ENCODE results near the gene FIP1L1. TPM values are rescaled to one million over a fixed set of nuclear protein-coding genes. Genes with fewer than 3 reads are reported as not detected.

FIP1L1 gene
- total and polyA plus RNA-seq, 9 of the 15 experiments (the other 6 are each of a cell fraction or from before 2014, with no cell fraction given): 34.6 to 137 (median 72.0) TPM

- TF ChIP-seq AFF4 (CRISPR knock-in tag; IDR thresholded peaks at IDR 0.05) (no peak), BRCA1 (IDR thresholded peaks at IDR 0.05) (no peak), BRCA1 (CRISPR knock-in tag; IDR thresholded peaks at IDR 0.05) (no peak), KDM4B (IDR thresholded peaks at IDR 0.05; ENCODE audit: borderline replicate concordance in 2 of 2, low read depth in 1 of 2) (no peak), HES1 (IDR thresholded peaks at IDR 0.05; ENCODE audit: low read depth) (no peak), ZNF408 (CRISPR knock-in tag; IDR thresholded peaks at IDR 0.05; ENCODE audit: low read depth) (no peak), ZNF140 (CRISPR knock-in tag; IDR thresholded peaks at IDR 0.05) (no peak), ZBTB11 (CRISPR knock-in tag; IDR thresholded peaks at IDR 0.05) (no peak), NR1H2 (CRISPR knock-in tag; IDR thresholded peaks at IDR 0.05) (no peak), MNT (conservative IDR thresholded peaks at IDR 0.05) (no peak)
Observed at GRCh38 chr4:53490965-53491622, 113.7 kb downstream of the FIP1L1 start (continued).

Measured in K562 (cell line).